ENCODE results near the gene CKLF. TPM values are rescaled to one million over a fixed set of nuclear protein-coding genes. Genes with fewer than 3 reads are reported as not detected.

Gene CKLF
- total and polyA plus RNA-seq, 2 donors (not counting 1 experiment from before 2014, with no cell fraction given) = 30.4 to 53.6 TPM

GRCh38 chr16:66604376-66605176 lies 52.2 kb downstream of the CKLF start, which contains the start of gene CMTM3:
Gene CMTM3 (plus strand): TSS chr16:66604704. CDS start chr16:66604806, 102 bp downstream.
- intact Hi-C loops (cut with micrococcal nuclease) = loop anchor here (1.0 to 5.0 kb wide), 7 partner anchors 16 to 268 kb away; partner anchors contain the start of genes CMTM4 and DYNC1LI2
- ATAC-seq (ENCODE audit: low read depth) (peak; percentile 63), DNase-seq (peak; percentile 79)
- Histone ChIP-seq H3K9me3 (ENCODE audit: control extremely low read depth in 1 of 3, control insufficient read depth in 2 of 3, insufficient read depth in 1 of 3, low read length in 2 of 3) (peaks cover 2 to 20% (median 15%) of the 10 kb centered on the region in 3 donors), H3K4me2 (replicated peaks; ENCODE audit: low read depth, low read length, poor library complexity, severe bottlenecking) (peak within 1 kb of the TSS; percentile 96), H3K4me1 (ENCODE audit: control insufficient read depth in 2 of 2, insufficient read depth in 2 of 2, low read length in 2 of 2) (peaks cover 39 to 47% of the 10 kb centered on the region in 2 donors), H4K20me1 (ENCODE audit: control insufficient read depth, insufficient read depth, low read length, poor library complexity, severe bottlenecking) (peaks cover 32% of the 10 kb centered on the region), H3K9ac (ENCODE audit: low read length) (peak within 1 kb of the TSS; percentile 70), H3K27me3 (replicated peaks in 1 of 4; ENCODE audit: control extremely low read depth in 1 of 4, control insufficient read depth in 3 of 4, insufficient read depth in 4 of 4, low read length in 3 of 4) (peaks cover 0 to 48% (median 19%) of the 10 kb centered on the region in 4 experiments), H3K36me3 (replicated peaks in 1 of 2; ENCODE audit: control extremely low read depth in 1 of 2, control insufficient read depth in 1 of 2, extremely low read depth in 1 of 2, insufficient read depth in 2 of 2, low read length in 1 of 2) (no peaks in the 10 kb centered on the region), H3K27ac (ENCODE audit: low read length in 2 of 2) (peak within 1 kb of the TSS in 1 of 2 donors; percentile 21), H3K79me2 (ENCODE audit: control insufficient read depth, insufficient read depth, low read length) (no peaks in the 10 kb centered on the region), H3K4me3 (ENCODE audit: control extremely low read depth in 1 of 5, extremely low read depth in 1 of 5, insufficient read depth in 1 of 5, low read depth in 2 of 5, low read length in 4 of 5) (peak within 1 kb of the TSS in 4 of 5 experiments; percentile 57 to 75 (median 62)), H2AFZ (ENCODE audit: insufficient read depth, low read depth, low read length, poor library complexity, severe bottlenecking) (peak within 1 kb of the TSS; percentile 81)
- H3K27ac Mint-ChIP-seq = peak within 1 kb of the TSS; percentile 73
- H3K4me1 Mint-ChIP-seq = peaks cover 40% of the 10 kb centered on the region
- POLR2A ChIA-PET = interaction anchor here (0.6 to 1.3 kb wide), 2 partner anchors 52 to 83 kb away, joined by 3 to 9 read pairs; partner anchors contain the start of gene CKLF
- WGBS (ENCODE audit: insufficient coverage) = under 1% methylated on average over 91 of the region's 96 CpGs
- no peak for TF ChIP-seq EZH2 (IDR thresholded peaks at IDR 0.05; ENCODE audit: borderline replicate concordance, insufficient read depth, low read depth, low read length, poor library complexity, severe bottlenecking)
- TF ChIP-seq, protein P1, sequence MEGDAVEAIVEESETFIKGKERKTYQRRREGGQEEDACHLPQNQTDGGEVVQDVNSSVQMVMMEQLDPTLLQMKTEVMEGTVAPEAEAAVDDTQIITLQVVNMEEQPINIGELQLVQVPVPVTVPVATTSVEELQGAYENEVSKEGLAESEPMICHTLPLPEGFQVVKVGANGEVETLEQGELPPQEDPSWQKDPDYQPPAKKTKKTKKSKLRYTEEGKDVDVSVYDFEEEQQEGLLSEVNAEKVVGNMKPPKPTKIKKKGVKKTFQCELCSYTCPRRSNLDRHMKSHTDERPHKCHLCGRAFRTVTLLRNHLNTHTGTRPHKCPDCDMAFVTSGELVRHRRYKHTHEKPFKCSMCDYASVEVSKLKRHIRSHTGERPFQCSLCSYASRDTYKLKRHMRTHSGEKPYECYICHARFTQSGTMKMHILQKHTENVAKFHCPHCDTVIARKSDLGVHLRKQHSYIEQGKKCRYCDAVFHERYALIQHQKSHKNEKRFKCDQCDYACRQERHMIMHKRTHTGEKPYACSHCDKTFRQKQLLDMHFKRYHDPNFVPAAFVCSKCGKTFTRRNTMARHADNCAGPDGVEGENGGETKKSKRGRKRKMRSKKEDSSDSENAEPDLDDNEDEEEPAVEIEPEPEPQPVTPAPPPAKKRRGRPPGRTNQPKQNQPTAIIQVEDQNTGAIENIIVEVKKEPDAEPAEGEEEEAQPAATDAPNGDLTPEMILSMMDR (IDR thresholded peaks at IDR 0.05) = peak; percentile 84
- peaks cover 31% of the 10 kb centered on the region for H3K27me3 Mint-ChIP-seq
- H3K4me3 Mint-ChIP-seq = peak within 1 kb of the TSS; percentile 88
- H3K9me3 Mint-ChIP-seq (ENCODE audit: insufficient read depth) = peaks cover 6% of the 10 kb centered on the region
- CTCF ChIA-PET = interaction anchor here (0.9 to 2.6 kb wide), 8 partner anchors 15 to 198 kb away, joined by 3 to 13 read pairs (median 5); no protein-coding TSS in a partner anchor
